HG03432 (cell line): ENCODE data around the gene DBT.
"Not testable (repeated sequence)": the region's sequence is repeated elsewhere in the genome, so short reads cannot be mapped to it uniquely, and the experiment has no call there.

Experiments
- ATAC-seq: cut with Tn5 transposase; IDR thresholded peaks from one replicate; pipeline ENCODE4 v1.9.1; 2021; ENCODE audit warnings: mild to moderate bottlenecking, moderate library complexity; ENCODE audit not compliant: unreplicated experiment

Gene DBT

GRCh38 chr1:100202703-100203102, 46.9 kb downstream of the DBT start:
- not testable (repeated sequence) for ATAC-seq

GRCh38 chr1:100200060-100200459, 49.6 kb downstream of the DBT start:
- not testable (repeated sequence) for ATAC-seq

GRCh38 chr1:100198596-100198995, 51.0 kb downstream of the DBT start:
- ATAC-seq = no peak

GRCh38 chr1:100188617-100189016, 61.0 kb downstream of the DBT start:
- peak; percentile 65 for ATAC-seq

GRCh38 chr1:100187912-100188311, 61.7 kb downstream of the DBT start:
- ATAC-seq = no peak

GRCh38 chr1:100184536-100184935, 65.1 kb downstream of the DBT start:
- ATAC-seq = peak; percentile 87

GRCh38 chr1:100183370-100183769, 66.3 kb downstream of the DBT start:
- ATAC-seq = no peak

GRCh38 chr1:100178091-100178490, 71.5 kb downstream of the DBT start, which contains the start of gene LRRC39:
Gene LRRC39, minus strand, starts transcription at chr1:100178256. Its CDS starts 9,740 bp downstream, at chr1:100168516.
- no peak for ATAC-seq

GRCh38 chr1:100177295-100178041, 72.2 kb downstream of the DBT start:
- no peak for ATAC-seq

GRCh38 chr1:100168051-100168450, 81.6 kb downstream of the DBT start:
- ATAC-seq = no peak

- ATAC-seq = no peak
Observed at GRCh38 chr1:100164702-100165101, 84.9 kb downstream of the DBT start.

GRCh38 chr1:100164216-100164615, 85.4 kb downstream of the DBT start:
- no peak for ATAC-seq

- ATAC-seq = no peak
Observed at GRCh38 chr1:100162881-100163280, 86.8 kb downstream of the DBT start.

GRCh38 chr1:100152271-100152670, 97.4 kb downstream of the DBT start:
- ATAC-seq = peak; percentile 87

GRCh38 chr1:100151679-100152078, 98.0 kb downstream of the DBT start:
- ATAC-seq = no peak

GRCh38 chr1:100147875-100148274, 101.8 kb downstream of the DBT start:
- no peak for ATAC-seq

GRCh38 chr1:100146958-100147357, 102.7 kb downstream of the DBT start:
- ATAC-seq = no peak

GRCh38 chr1:100145116-100145515, 104.5 kb downstream of the DBT start:
- ATAC-seq = no peak

- no peak for ATAC-seq
Observed at GRCh38 chr1:100142343-100142742, 107.3 kb downstream of the DBT start.

- no peak for ATAC-seq
Observed at GRCh38 chr1:100141192-100141591, 108.4 kb downstream of the DBT start.

GRCh38 chr1:100137602-100138001, 112.0 kb downstream of the DBT start:
- ATAC-seq = no peak
